NCI-H2081 treated with DMSO at 0.1 percent for 48 hours (cell line): ENCODE measurements around the gene NDUFS7.

Experiments used
- DNase-seq: peaks from one replicate; lab custom pipeline; 2025; lab: John Stamatoyannopoulos, UW

The NDUFS7 gene

GRCh38 chr19:1401138-1401888 is 17.6 kb downstream of the NDUFS7 start, which contains the start of gene GAMT:
Gene GAMT (minus strand): TSS chr19:1401542. CDS start chr19:1401476, 66 bp downstream.
- no peak for DNase-seq

DNA sequence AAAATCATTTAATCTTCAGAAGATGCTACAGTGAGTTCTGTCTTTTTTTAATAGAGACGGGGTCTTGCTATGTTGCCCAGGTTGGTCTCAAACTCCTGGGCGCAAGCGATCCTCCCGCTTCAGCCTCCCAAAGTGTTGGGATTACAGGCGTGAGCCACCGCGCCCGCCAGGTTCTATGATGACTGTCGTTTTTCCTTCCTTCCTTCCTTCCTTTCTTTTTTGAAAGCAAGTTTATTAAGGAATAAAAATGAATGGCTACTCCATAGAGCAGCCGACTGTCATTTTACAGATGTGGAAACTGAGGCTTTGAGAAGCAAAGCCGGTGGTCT is 18.1 kb downstream of the NDUFS7 start:
- DNase-seq, result no peak

DNA sequence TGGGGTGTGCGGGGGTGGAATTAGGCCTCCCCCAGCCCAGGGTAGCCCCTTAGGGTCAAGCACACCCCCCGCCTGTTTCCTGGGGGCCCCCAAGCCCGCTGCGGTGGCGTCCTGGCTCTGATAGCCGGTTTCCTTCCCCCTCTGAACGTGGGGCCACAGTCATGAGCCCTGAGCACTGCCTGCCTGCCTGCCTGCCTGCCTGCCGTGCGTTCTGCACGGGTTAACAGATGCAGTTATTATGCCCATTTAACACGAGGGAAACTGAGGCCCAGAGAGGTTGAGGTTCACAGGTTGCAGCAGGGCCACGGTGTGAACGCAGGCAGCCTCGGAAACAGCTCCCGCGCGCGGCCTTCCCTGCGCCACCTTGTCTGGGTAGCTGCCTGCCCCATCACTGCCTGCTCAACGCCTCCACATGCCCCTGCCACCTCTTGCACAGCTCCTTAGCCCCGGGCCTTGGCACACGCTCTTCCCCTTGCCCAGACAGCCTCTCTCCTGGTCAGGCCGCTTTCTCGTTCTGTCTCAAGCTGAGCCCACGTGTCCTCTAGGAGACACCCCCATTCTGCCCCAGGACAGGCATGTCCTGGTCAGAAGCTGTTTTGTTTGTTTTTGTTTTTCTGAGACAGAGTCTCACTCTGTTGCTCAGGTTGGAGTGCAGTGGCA is 18.8 kb downstream of the NDUFS7 start:
- no peak for DNase-seq

GRCh38 chr19:1406774-1407527 is 23.2 kb downstream of the NDUFS7 start:
- peak; percentile 87 for DNase-seq

DNA sequence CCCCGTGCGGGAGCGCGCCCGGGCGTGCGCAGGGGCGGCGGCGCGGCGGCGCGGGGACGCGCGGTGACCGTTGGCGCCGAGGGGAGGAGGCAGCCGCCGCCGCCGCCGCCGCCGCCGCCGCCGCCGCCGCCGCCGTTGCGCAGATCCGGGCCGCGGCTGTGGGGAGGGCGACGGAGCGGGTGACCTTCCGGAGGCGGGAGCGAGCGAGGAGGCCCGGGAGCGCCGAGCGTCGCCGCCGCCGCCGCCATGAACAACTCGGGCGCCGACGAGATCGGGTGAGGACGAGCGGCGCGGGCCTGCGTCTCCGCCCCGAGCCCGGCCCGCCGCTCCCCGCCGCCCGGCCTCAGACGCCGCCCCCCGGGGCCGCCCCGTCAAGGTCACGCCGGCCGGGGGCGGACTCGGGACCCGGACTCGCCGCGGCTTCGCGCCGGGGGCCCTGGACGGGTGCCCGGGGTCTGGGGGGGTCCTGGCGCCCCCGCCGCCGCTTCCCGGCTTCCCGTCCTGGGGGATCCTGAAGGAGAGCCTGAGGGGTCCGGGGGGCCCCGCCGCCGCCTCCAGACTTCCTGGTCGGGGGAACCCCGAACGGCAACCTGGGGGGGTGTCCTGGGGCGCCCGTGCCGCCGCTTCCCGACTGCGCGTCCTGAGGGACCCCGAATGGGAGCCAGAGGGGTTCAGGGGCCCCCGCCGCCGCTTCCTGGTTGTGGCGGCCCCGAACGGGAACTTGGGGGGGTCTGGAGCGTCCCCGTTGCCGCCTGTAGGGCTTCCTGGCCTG is 24.0 kb downstream of the NDUFS7 start, which contains the start of gene DAZAP1:
TSS of gene DAZAP1 (plus strand) at position 59 of the 772 bp plus-strand sequence. CDS start at position 247, 188 bp downstream.
- DNase-seq, result no peak

DNA sequence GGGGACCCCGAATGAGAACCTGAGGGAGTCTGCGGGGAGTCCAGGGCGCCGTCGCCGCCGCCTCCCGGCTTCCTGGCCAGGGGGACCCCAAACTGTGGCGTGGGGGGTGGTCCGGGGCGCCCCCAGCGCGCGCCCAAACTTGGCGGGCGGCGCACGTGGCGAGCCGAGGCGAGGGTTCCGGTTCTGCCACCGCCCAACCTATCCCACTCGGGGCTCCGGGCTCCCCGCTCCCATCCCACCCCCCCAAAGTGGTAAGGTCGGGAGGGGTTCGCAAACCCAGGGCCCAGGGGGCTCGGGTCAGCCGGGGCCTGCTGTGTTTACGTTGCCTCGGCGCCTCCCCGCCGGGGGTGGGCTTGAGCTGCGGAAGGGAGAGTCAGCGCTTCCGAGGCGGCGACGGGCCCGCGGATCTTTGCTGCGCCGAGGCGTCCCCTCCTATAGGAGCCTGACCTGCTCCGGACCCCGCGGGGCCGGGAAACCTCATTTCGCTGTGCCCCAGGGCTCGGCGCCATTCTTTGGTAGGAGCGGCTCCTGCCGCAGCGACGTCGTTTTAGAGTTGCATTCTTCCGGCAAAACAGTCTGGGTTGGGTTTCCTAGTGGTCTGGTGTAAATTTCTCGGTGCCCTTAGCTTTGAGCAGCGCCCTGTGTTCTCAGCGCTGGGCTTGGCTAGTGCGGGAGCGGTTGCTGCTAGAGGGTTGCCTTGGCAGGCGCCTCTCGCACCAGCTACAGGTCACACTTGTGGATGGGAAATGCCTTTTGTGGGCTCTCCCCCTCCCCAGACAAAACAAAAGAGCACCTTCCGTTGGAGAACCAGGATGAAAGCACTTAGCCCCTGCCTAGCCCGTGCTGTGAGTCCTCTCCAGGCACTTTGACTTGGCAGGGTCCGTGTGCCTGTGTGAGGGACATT is 24.8 kb downstream of the NDUFS7 start:
- DNase-seq, result no peak

DNA sequence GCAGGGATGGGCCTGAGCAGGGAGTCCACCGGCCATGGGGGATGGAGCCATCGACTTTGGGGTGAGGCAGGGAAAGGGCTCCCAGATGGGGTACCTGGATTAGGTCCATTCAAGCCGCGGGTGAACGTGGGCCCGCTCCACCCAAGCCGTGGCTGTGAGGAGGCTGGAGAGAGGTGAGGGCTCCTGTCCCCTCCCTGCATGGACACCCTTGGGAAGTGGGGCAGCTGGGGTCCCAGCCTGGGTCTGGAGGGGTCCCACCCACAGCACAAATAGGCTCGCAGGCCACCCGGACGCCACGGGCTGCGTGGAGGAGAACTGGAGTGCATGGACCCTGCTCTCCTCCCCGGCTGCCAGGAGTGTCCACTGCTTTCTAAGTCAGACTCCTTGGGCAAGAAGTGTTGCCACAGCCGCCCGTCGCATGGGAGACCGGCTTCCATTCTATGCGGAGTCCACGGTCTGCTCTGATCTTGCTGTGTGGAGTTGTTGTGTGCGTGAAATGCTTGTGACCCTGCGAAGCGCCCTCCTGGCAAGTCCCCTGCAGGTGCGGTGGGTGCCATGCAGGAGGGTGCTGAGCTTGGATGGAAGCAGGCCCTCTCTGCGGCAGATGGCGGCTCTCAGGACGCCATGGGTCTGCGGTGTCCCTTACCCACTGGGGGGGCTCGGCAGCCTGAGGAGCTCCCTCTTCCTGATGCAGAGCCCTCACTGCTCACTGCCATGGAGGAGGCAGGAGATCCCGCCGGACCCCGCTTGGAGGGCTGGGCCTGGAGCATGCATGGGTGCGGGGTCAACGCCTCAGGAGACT is 25.7 kb downstream of the NDUFS7 start:
- DNase-seq, result no peak

DNA sequence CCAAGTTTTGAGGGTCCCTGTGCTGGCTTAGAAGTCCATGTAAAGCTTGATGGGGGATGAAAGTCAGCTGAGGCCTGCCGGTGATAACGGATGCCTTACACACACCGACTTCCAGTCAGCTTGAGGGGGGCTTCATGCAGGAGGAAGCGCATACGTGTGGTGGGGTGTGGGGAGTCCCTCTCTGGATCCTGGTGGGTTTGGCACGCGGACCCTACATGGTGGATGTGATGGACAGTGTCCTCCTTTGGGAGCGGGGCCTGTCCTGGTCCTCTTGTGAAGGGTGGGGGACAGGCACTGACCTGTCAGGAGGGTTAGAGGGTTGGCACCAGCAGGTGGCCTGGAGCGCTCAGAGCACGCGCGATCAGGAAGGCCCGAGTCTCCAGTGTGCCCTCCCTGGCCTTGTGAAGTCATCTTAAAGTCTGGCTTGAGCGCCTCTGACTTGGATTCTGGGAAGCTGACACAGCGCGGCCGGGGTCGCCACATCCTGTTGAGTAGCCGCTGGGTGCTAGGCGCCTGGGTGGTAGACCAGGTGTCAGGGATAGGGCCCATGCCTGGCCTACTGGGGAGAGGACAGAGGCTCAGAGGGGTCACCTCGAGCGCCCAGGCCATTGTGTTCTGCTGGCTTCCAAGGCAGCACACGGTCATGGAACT is 26.6 kb downstream of the NDUFS7 start:
- DNase-seq, result no peak

GRCh38 chr19:1410789-1411188 is 27.1 kb downstream of the NDUFS7 start:
- no peak for DNase-seq

- no peak for DNase-seq
Measured at GRCh38 chr19:1411255-1412191, 27.8 kb downstream of the NDUFS7 start.

DNA sequence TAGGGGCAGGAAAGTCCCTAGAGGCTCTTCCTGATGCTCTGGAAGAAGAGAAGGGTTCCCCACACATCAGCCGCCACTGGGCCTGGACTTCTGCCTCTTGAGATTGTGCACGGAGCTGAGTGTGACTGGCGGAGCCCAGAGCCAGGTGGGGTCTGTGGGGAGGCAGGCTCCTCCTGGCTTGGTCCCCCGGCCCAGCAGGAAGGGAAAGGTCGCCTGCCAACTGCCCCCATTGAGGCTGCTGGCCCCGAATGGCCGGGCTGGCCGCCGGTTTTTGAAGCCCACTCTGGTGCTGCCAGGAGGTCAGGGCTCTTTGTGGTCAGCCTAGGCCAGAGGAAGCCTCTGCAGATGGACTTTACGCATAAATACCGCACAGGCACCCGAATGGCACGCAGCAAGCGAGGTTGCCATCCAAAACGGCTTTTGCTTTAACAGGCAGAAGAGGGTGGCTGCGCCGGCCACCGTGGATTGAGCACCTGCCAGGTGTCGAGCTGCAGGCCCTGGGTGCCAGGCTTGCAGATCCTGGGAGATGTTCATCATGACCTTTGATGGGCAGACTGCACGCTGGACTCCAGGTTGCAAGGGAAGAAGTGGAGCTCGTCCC is 28.7 kb downstream of the NDUFS7 start:
- DNase-seq, result no peak

- DNase-seq, result no peak
Measured at GRCh38 chr19:1412995-1413800, 29.5 kb downstream of the NDUFS7 start.

DNA sequence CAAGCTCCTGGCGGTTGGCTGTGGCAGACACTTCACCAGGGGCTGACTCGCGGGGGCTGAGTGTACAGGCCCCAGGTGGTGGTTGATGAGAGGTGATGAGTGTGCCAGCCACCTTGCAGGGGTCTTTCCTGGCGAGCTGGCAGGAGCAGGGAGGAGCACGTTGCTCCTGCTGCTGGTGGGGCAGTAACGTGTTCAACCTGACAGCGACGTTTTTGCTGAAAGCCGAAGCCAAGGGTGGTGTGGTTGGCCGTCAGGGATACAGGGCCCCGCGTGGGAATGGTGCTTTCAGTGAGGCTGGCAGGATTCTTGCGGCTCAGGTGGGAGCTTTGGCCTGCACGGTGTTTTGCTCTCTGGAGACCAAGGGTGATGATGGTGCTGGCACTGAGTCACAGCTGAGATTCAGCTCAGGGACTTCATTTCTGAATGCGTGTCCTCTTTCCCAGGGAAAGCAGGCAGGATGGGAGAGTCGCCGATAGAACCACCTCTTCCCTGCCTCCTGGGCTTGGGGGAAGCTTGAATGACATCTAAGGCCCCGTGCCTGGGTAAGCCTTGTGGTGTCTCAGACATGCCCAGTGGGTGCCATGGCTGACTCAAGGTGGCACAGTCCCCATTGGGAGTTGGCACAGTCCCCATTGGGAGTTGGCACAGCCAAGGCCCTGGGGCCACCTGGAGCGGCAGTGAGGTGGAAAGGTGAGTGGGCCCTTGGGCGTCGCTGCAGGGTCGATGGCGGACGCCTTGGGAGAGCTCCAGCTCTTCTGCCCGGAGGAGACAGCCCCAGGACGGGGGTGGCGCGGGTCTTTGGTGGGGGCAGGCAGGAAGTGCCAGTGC is 32.5 kb downstream of the NDUFS7 start:
- DNase-seq, result no peak

DNA sequence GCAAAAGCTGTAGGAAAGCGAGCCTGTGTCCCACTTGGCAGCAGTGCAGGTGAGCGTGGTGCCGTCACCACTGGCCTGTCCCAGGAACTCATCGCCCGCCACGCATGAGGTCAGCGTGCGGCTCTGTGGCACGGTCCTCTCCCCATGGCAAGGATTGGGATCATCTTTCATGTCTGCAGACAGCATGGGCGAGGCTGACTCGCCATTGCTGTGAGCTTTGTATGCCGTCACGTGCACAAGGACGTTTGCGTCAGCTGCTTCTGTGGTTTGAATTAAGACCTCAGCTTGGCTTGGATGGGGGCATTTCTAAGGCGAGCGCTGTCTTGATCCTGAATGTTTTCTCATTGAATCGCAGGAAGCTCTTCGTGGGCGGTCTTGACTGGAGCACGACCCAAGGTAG is 33.4 kb downstream of the NDUFS7 start:
- no peak for DNase-seq

DNA sequence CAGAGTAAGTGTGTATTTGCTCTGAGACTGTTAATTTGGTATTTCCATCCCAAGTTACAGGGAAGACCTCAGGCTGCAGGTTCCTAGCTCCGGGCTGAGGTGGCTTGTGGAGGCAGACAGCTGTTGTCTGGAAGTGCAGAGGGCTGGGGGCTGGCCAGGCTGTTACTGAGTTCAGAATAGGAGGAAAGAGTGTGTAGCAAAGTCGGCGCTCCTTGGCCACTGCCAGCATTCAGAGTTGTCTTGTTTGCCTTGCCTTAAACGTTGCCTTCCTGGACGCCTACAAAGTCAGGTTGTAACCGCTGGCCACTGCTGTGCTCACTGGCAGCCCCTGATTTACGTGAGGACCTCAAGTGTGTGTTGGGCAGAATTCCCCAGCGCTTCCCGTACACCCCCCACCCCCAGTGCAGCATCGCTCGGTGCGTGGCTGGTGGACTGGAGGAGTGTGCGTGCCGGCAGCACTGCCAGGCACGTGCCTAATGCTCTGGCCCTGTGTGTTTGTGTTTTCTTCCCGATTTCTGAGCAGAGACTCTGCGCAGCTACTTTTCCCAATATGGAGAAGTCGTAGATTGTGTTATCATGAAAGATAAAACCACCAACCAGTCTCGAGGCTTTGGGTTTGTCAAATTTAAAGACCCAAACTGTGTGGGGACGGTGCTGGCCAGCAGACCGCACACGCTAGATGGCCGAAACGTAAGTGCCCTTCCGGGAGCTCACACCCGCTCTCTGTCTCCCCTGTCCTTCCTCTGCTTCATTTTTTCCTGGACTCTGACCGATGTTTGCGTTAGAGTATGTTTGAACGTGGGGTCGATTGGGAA is 34.2 kb downstream of the NDUFS7 start:
- DNase-seq, result no peak

DNA sequence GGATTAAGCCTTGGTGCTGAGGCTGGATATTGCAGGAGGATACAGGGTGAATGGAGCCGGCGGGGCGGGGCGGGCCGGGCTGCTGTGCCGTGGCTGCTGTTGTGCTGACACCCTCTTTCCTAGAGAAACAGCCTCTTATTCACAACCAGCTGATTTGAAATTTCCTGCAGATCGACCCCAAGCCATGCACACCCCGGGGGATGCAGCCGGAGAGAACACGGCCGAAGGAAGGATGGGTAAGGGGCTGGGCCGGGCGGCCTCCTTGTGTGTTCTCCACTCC is 34.7 kb downstream of the NDUFS7 start:
- DNase-seq, result no peak
